ENCODE data around the gene TP53RK. TPM values are rescaled to one million over a fixed set of nuclear protein-coding genes. Genes with fewer than 3 reads are reported as not detected.

Gene TP53RK
- total and polyA plus RNA-seq, 2 of the 4 experiments (the other 2 are of a cell fraction): 8.7 to 10.6 TPM

DNA sequence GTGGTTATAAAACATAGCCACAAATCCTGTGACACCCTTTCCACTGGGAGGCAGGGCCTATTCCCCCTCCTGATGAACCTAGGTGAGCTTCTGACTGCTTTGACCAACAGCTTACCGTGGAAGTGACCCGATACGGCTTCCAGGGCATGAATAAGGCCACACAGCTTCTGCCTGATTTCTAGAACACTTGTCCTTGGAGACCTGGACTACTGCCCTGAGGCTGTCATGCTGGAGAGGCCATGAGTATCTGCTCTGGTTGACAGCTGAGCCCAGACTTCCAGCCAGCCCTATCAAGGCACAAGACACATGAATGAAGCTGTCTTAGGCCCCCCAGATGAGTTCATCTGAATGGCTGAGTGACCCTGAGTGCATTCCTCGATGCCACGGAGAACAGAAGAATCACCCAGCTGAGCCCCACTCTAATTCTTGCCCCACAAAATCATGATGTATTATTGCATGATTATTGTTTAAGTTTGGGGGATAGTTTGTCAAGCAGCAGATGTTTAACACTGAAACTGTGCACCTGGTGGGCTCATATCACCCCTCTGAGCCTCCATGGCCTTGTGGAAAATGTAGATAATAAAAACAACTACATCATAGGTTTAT lies 16.6 kb downstream of the TP53RK start:
- DNase-seq: no peak
- peaks cover 15% of the 10 kb centered on the region for H3K9me3 ChIP-seq (ENCODE audit: control insufficient read depth, insufficient read depth, low read length)
- H4K5ac ChIP-seq (ENCODE audit: low read depth, low read length): no peak overlapping the region
- no peak overlapping the region for H3K56ac ChIP-seq (ENCODE audit: extremely low read depth, insufficient read depth, low read length)
- no peak overlapping the region for H3K27ac ChIP-seq (ENCODE audit: insufficient read depth, low read length)
- no peak overlapping the region for H3K4me3 ChIP-seq (ENCODE audit: insufficient read depth, low read depth, low read length)
- no peak overlapping the region for H2AK9ac ChIP-seq (replicated peaks; ENCODE audit: low read depth, low read length, poor library complexity)
- TF ChIP-seq MAZ (IDR thresholded peaks at IDR 0.05; ENCODE audit: borderline replicate concordance, low read depth, low read length): no peak
- TF ChIP-seq FOS (IDR thresholded peaks at IDR 0.05; ENCODE audit: low read depth, low read length): no peak
- TF ChIP-seq, protein P1, sequence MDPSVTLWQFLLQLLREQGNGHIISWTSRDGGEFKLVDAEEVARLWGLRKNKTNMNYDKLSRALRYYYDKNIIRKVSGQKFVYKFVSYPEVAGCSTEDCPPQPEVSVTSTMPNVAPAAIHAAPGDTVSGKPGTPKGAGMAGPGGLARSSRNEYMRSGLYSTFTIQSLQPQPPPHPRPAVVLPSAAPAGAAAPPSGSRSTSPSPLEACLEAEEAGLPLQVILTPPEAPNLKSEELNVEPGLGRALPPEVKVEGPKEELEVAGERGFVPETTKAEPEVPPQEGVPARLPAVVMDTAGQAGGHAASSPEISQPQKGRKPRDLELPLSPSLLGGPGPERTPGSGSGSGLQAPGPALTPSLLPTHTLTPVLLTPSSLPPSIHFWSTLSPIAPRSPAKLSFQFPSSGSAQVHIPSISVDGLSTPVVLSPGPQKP (IDR thresholded peaks at IDR 0.05; ENCODE audit: borderline replicate concordance, low read depth, low read length): no peak
- TF ChIP-seq, protein P2, sequence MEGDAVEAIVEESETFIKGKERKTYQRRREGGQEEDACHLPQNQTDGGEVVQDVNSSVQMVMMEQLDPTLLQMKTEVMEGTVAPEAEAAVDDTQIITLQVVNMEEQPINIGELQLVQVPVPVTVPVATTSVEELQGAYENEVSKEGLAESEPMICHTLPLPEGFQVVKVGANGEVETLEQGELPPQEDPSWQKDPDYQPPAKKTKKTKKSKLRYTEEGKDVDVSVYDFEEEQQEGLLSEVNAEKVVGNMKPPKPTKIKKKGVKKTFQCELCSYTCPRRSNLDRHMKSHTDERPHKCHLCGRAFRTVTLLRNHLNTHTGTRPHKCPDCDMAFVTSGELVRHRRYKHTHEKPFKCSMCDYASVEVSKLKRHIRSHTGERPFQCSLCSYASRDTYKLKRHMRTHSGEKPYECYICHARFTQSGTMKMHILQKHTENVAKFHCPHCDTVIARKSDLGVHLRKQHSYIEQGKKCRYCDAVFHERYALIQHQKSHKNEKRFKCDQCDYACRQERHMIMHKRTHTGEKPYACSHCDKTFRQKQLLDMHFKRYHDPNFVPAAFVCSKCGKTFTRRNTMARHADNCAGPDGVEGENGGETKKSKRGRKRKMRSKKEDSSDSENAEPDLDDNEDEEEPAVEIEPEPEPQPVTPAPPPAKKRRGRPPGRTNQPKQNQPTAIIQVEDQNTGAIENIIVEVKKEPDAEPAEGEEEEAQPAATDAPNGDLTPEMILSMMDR (conservative IDR thresholded peaks at IDR 0.05; ENCODE audit: low read depth, low read length): no peak
- TF ChIP-seq SMC3 (IDR thresholded peaks at IDR 0.05; ENCODE audit: low read depth, low read length): no peak
- no peak for TF ChIP-seq CHD1 (IDR thresholded peaks at IDR 0.05; ENCODE audit: low read depth, low read length)
- TF ChIP-seq BHLHE40 (IDR thresholded peaks at IDR 0.05; ENCODE audit: low read depth, low read length): no peak
- no peak for TF ChIP-seq MAFK (IDR thresholded peaks at IDR 0.05; ENCODE audit: low read depth, low read length)
- TF ChIP-seq RCOR1 (IDR thresholded peaks at IDR 0.05; ENCODE audit: insufficient replicate concordance, low read length): no peak
- no peak for TF ChIP-seq RFX5 (IDR thresholded peaks at IDR 0.05; ENCODE audit: low read depth, low read length)
- no peak for TF ChIP-seq MXI1 (IDR thresholded peaks at IDR 0.05; ENCODE audit: borderline replicate concordance, low read depth, low read length)
- no peak for TF ChIP-seq RAD21 (IDR thresholded peaks at IDR 0.05; ENCODE audit: low read length)
- TF ChIP-seq POLR2A (IDR thresholded peaks at IDR 0.05; ENCODE audit: low read depth, low read length): no peak
- TF ChIP-seq CEBPB (IDR thresholded peaks at IDR 0.05; ENCODE audit: low read depth, low read length): no peak
- TF ChIP-seq, protein P3, sequence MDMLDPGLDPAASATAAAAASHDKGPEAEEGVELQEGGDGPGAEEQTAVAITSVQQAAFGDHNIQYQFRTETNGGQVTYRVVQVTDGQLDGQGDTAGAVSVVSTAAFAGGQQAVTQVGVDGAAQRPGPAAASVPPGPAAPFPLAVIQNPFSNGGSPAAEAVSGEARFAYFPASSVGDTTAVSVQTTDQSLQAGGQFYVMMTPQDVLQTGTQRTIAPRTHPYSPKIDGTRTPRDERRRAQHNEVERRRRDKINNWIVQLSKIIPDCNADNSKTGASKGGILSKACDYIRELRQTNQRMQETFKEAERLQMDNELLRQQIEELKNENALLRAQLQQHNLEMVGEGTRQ (IDR thresholded peaks at IDR 0.05; ENCODE audit: low read depth, low read length): no peak
- no peak for TF ChIP-seq NFE2L2 (IDR thresholded peaks at IDR 0.05; ENCODE audit: low read depth, low read length)
- ATAC-seq (ENCODE audit: low read depth): no peak
- H3K4me2 ChIP-seq (ENCODE audit: low read depth, low read length): no peak overlapping the region
- H2AK5ac ChIP-seq (ENCODE audit: low read depth, low read length): no peak overlapping the region
- no peaks in the 10 kb centered on the region for H3K79me1 ChIP-seq (ENCODE audit: low read depth in 1 of 2, low read length in 2 of 2)
- no peak overlapping the region for H4K8ac ChIP-seq (ENCODE audit: low read depth in 2 of 2, low read length in 2 of 2)
- WGBS, 2 experiments (ENCODE audit: extremely low coverage in 2 of 2, insufficient read length in 1 of 2): 72% methylated on average over 2 of the region's 5 CpGs; no CpG with 5 or more reads in 1 of the 2 experiments
- H2AFZ ChIP-seq (replicated peaks; ENCODE audit: low read length, poor library complexity): no peak overlapping the region
- no peak overlapping the region for H3K23ac ChIP-seq (ENCODE audit: low read depth, low read length)
- no peaks in the 10 kb centered on the region for H3K27me3 ChIP-seq (ENCODE audit: control insufficient read depth, insufficient read depth, low read length)
- H2BK120ac ChIP-seq (ENCODE audit: low read depth, low read length): no peak overlapping the region
- POLR2A ChIA-PET (ENCODE audit: unreplicated experiment): no interaction called here
- H3K14ac ChIP-seq (replicated peaks; ENCODE audit: low read depth, low read length): no peak overlapping the region
- intact Hi-C loops (cut with micrococcal nuclease) (no loop called here), in situ Hi-C loops (cut with MboI; ENCODE audit: low sequenced_read_pairs) (no loop called here), dilution Hi-C loops (cut with HindIII; ENCODE audit: low sequenced_read_pairs, unreplicated experiment) (no loop called here)
- no TSS peak for BruUV-seq (replicated peaks)
- no peak overlapping the region for H2BK15ac ChIP-seq (ENCODE audit: low read depth, low read length)
- H3K4ac ChIP-seq (ENCODE audit: low read depth, low read length): no peak overlapping the region
- CTCF ChIA-PET: no interaction called here
- no peaks in the 10 kb centered on the region for H3K4me1 ChIP-seq (ENCODE audit: control insufficient read depth, insufficient read depth, low read length)
- no peaks in the 10 kb centered on the region; the same call in 1 of the 2 replicates for H4K20me1 ChIP-seq (ENCODE audit: insufficient read depth, low read length)
- no peak overlapping the region for H3K9ac ChIP-seq (ENCODE audit: low read depth, low read length)
- no peak overlapping the region for H2BK5ac ChIP-seq (ENCODE audit: low read depth, low read length, poor library complexity, severe bottlenecking)
- H3K36me3 ChIP-seq (ENCODE audit: control insufficient read depth, insufficient read depth, low read length): no peaks in the 10 kb centered on the region
- no peaks in the 10 kb centered on the region for H3K9me1 ChIP-seq (ENCODE audit: insufficient read depth, low read length)
- H2BK20ac ChIP-seq (ENCODE audit: low read depth, low read length): no peak overlapping the region
- no peak overlapping the region for H4K91ac ChIP-seq (ENCODE audit: insufficient read depth, low read depth, low read length)
- no peak overlapping the region for H3K18ac ChIP-seq (ENCODE audit: low read depth, low read length)

All from IMR-90 (cell line).